Hepatocyte (in vitro differentiated cells): ENCODE data around the gene ADAMTSL1.

Experiments used
- CTCF ChIP-seq: fragments of 200-600 bp; sonication (generic); IDR thresholded peaks from 2 replicates; pipeline ENCODE4 v1.5.1; 2016; ENCODE audit warnings: antibody characterized with exemption, mild to moderate bottlenecking; ENCODE audit not compliant: poor library complexity
- EZH2 ChIP-seq: fragments of 200-600 bp; sonication (generic); IDR thresholded peaks from 2 replicates; pipeline ENCODE4 v1.6.1; 2016; ENCODE audit warnings: antibody characterized with exemption, mild to moderate bottlenecking, borderline replicate concordance
- EZH2phosphoT487 ChIP-seq: fragments of 200-600 bp; sonication (generic); IDR thresholded peaks from one replicate; pipeline ENCODE4 v1.6.1; 2018; ENCODE audit warnings: antibody characterized with exemption, mild to moderate bottlenecking, low read depth, moderate library complexity; ENCODE audit not compliant: unreplicated experiment, severe bottlenecking

DNA sequence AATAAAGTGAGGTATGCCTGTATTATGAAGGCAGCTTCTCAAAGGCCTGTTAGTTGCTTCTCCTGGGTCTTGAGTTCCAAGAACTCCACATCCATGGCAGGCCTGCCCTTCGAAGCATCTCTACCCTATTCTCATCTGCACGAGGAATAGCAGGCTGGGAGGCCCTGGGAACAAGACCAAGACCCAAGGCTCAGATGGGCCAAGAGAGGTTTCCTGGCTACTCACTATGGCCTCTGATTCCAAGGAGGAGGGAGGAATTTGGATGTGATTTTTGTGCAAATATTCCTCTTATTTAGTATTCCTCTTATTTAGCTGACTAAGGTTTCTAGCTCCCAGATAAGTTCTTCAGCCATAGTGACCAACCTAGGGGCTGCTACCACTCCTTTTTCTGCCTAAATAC, 407.8 kb downstream of the ADAMTSL1 start:
- TF ChIP-seq CTCF = no peak
- TF ChIP-seq EZH2 = no peak
- TF ChIP-seq EZH2phosphoT487 = no peak
